HG02623 (cell line): ENCODE measurements around the gene GJA3.

Experiments used
- ATAC-seq: cut with Tn5 transposase; IDR thresholded peaks from one replicate; pipeline ENCODE4 v1.9.1; 2021; ENCODE audit warnings: moderate library complexity; ENCODE audit not compliant: unreplicated experiment

GJA3 gene

DNA sequence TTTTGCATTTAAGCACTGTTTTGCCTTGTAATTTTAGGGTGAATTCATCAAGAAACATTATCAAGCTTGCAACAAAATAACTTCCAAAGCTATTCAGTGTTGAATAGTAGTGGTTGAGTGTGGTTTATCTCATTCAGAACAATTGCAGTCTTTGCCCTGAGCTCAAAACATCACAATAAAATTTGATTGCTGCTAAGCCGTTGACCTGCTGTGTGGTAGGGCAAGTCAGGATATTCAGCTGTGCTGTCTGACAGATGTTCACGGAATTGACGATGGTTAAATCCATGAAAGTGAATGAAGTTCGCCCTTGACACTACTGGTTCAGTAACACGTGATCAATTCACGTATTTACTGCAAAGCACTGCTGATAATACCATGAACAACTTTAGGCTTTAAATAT, 66.9 kb downstream of the GJA3 start:
- no peak for ATAC-seq

DNA sequence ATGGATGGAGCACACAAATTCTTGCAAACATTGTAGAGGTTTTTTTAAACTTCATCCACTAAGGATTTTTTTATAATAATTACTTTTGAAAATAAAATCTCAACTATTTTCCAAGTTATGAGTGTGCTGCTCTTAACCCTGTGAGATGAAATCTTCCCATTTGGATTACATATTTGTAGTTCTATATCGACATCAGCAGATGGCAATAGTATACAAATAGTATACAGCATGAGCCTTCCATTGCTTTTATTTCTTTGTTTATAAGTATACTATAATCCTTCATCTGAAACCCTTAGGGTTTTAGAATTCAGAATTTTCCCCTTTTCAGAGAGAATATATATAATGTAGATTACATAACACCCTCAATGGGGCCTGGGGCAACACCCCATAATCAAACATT, 70.5 kb downstream of the GJA3 start:
- no peak for ATAC-seq
